Activated B cell treated with CpG ODN at 0.5 μM for 24 hours (primary cell): Measurements from ENCODE around the gene TOP2A. TPM values are rescaled to one million over a fixed set of nuclear protein-coding genes. Genes with fewer than 3 reads are reported as not detected.

Experiments
- ATAC-seq: fragments of 200-7000 bp; cut with Tn5 transposase; one replicate; pipeline ENCODE4 v1.10.0; 2021; ENCODE audit warnings: low read depth, mild to moderate bottlenecking, moderate library complexity
- CTCF ChIA-PET: fragments of 350-600 bp; sonication (Branson Sonifier 250); formaldehyde crosslinking; loops from one replicate; lab custom pipeline; 2021; ENCODE audit warnings: antibody characterized with exemption; lab: Charles Lee
- POLR2A ChIA-PET: fragments of 350-600 bp; sonication (Branson Sonifier 250); formaldehyde crosslinking; loops from one replicate; lab custom pipeline; 2021; ENCODE audit warnings: antibody characterized with exemption; lab: Charles Lee
- DNase-seq: peaks from one replicate; pipeline ENCODE4 v3.0.0; 2022
- H3K27ac Mint-ChIP-seq: one replicate; pipeline ENCODE4 v1.8.0; 2020; ENCODE audit warnings: mixed read lengths
- H3K27me3 Mint-ChIP-seq: one replicate; pipeline ENCODE4 v1.8.0; 2021; ENCODE audit warnings: mixed read lengths
- H3K36me3 Mint-ChIP-seq: one replicate; pipeline ENCODE4 v1.8.0; 2021; ENCODE audit warnings: low read depth, mixed read lengths
- H3K4me1 Mint-ChIP-seq: one replicate; pipeline ENCODE4 v1.8.0; 2021; ENCODE audit warnings: mixed read lengths
- H3K4me3 Mint-ChIP-seq: one replicate; pipeline ENCODE4 v1.8.0; 2020; ENCODE audit warnings: mild to moderate bottlenecking, mixed read lengths
- H3K9me3 Mint-ChIP-seq: one replicate; pipeline ENCODE4 v1.8.0; 2020; ENCODE audit warnings: mixed read lengths
- intact Hi-C: fragments of 100-400 bp; cut with micrococcal nuclease; formaldehyde crosslinking; loops from one replicate; pipeline ENCODE4 v1.15.1; 2024
- total RNA-seq: library from RNA; stranded (reverse); gene quantifications from 2 replicates; pipeline ENCODE4 v1.2.3, GENCODE V29; 2022
- TF ChIP-seq, protein P1 (sequence below): fragments of 200-600 bp; IDR thresholded peaks from one replicate; pipeline ENCODE4 v1.8.0; 2022; ENCODE audit warnings: antibody characterized with exemption, mild to moderate bottlenecking

TOP2A gene
- total RNA-seq, 1 donor from 2014 or later: 6.6 TPM

DNA sequence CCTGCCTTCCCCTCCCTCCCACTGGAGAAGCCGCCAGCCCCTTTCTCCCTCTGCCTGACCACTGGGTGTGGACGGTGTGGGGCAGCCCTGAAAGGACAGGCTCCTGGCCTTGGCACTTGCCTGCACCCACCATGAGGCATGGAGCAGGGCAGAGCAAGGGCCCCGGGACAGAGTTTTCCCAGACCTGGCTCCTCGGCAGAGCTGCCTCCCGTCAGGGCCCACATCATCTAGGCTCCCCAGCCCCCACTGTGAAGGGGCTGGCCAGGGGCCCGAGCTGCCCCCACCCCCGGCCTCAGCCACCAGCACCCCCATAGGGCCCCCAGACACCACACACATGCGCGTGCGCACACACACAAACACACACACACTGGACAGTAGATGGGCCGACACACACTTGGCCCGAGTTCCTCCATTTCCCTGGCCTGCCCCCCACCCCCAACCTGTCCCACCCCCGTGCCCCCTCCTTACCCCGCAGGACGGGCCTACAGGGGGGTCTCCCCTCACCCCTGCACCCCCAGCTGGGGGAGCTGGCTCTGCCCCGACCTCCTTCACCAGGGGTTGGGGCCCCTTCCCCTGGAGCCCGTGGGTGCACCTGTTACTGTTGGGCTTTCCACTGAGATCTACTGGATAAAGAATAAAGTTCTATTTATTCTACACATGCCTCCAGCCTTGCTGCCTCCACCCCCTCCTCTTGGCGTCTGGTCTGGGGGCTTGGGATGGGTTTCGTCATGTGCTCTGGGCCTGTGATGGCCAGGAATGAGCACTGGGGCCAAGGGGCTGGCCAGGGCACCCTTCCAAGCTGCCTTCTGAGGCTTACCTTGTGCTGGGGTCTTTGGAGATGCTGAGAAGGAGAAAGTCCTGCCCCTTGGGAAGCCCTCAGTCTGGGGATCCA, 60.5 kb downstream of the TOP2A start:
- Mint-ChIP-seq H3K27me3 (peaks cover 10% of the 10 kb centered on the region), H3K9me3 (no peaks in the 10 kb centered on the region), H3K4me1 (peaks cover 31% of the 10 kb centered on the region), H3K36me3 (peaks cover 34% of the 10 kb centered on the region), H3K4me3 (no peak overlapping the region), H3K27ac (no peak overlapping the region)
- intact Hi-C loops: loop anchor here (5.0 kb wide), 4 partner anchors 40 to 1290 kb away; no protein-coding TSS in a partner anchor
- POLR2A ChIA-PET: interaction anchor here (0.9 to 1.9 kb wide), 7 partner anchors 15 to 1309 kb away, joined by 3 to 5 read pairs (median 3); no protein-coding TSS in a partner anchor
- CTCF ChIA-PET: interaction anchor here (0.6 to 17.0 kb wide), 11 partner anchors 12 to 260 kb away, joined by 3 to 466 read pairs (median 4); partner anchors contain the start of gene RARA
- TF ChIP-seq, protein P1, sequence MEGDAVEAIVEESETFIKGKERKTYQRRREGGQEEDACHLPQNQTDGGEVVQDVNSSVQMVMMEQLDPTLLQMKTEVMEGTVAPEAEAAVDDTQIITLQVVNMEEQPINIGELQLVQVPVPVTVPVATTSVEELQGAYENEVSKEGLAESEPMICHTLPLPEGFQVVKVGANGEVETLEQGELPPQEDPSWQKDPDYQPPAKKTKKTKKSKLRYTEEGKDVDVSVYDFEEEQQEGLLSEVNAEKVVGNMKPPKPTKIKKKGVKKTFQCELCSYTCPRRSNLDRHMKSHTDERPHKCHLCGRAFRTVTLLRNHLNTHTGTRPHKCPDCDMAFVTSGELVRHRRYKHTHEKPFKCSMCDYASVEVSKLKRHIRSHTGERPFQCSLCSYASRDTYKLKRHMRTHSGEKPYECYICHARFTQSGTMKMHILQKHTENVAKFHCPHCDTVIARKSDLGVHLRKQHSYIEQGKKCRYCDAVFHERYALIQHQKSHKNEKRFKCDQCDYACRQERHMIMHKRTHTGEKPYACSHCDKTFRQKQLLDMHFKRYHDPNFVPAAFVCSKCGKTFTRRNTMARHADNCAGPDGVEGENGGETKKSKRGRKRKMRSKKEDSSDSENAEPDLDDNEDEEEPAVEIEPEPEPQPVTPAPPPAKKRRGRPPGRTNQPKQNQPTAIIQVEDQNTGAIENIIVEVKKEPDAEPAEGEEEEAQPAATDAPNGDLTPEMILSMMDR: no peak
- no peak for DNase-seq
- ATAC-seq: no peak

DNA sequence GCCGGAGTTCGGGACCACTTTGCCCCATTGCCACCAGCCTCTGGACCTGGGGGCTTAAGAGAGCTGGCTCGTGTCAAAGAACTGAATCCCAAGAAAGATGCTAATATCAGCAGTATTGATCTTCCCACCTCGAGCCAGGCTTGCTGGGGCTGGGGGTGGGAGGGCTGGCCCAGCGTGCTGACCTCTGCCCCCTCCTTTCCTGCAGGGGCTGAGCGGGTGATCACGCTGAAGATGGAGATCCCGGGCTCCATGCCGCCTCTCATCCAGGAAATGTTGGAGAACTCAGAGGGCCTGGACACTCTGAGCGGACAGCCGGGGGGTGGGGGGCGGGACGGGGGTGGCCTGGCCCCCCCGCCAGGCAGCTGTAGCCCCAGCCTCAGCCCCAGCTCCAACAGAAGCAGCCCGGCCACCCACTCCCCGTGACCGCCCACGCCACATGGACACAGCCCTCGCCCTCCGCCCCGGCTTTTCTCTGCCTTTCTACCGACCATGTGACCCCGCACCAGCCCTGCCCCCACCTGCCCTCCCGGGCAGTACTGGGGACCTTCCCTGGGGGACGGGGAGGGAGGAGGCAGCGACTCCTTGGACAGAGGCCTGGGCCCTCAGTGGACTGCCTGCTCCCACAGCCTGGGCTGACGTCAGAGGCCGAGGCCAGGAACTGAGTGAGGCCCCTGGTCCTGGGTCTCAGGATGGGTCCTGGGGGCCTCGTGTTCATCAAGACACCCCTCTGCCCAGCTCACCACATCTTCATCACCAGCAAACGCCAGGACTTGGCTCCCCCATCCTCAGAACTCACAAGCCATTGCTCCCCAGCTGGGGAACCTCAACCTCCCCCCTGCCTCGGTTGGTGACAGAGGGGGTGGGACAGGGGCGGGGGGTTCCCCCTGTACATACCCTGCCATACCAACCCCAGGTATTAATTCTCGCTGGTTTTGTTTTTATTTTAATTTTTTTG, 61.6 kb downstream of the TOP2A start:
- H3K9me3 Mint-ChIP-seq: no peaks in the 10 kb centered on the region
- H3K4me1 Mint-ChIP-seq: peaks cover 42% of the 10 kb centered on the region
- ChIA-PET POLR2A (interaction anchor here (0.9 to 5.3 kb wide), 7 partner anchors 14 to 58 kb away, joined by 3 to 32 read pairs (median 3); no protein-coding TSS in a partner anchor), CTCF (interaction anchor here (1.1 to 17.0 kb wide), 10 partner anchors 14 to 1310 kb away, joined by 3 to 466 read pairs (median 12); partner anchors contain the start of gene RARA)
- DNase-seq: no peak
- TF ChIP-seq, protein P1: no peak
- intact Hi-C loops: loop anchor here (1.0 to 5.0 kb wide), 6 partner anchors 15 to 1291 kb away; no protein-coding TSS in a partner anchor
- H3K36me3 Mint-ChIP-seq: peaks cover 42% of the 10 kb centered on the region
- no peak for ATAC-seq
- H3K4me3 Mint-ChIP-seq: no peak overlapping the region
- H3K27ac Mint-ChIP-seq: no peak overlapping the region
- H3K27me3 Mint-ChIP-seq: peaks cover 5% of the 10 kb centered on the region

DNA sequence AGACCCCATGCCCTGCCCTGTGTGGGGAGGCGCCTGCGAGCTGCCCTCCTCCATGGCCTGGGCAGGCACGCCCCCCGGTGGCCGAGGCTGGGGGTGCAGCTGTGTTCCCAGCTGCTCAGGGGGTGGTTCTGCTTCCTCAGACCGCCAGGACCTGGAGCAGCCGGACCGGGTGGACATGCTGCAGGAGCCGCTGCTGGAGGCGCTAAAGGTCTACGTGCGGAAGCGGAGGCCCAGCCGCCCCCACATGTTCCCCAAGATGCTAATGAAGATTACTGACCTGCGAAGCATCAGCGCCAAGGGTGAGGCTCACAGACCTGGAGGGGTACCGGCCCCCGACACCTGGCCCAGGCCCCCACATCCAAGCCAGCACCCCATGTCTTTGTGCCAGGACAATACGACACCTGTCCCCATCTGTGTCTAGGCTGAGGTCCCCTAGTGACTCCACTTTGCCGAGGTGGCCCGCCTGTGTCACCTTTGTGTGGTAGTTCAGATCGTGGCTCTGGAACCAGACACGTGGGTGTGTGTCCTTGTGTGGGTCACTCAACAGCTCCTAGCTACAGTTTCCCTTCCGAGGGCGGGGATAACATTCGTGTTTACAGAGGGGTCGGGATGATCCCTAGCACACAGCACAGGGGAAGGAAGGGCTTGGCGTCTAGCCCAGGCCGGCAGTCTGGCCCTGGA, 62.4 kb downstream of the TOP2A start:
- TF ChIP-seq, protein P1: peak; percentile 53
- intact Hi-C loops: loop anchor here (1.0 to 5.0 kb wide), 6 partner anchors 14 to 1292 kb away; no protein-coding TSS in a partner anchor
- DNase-seq: peak; percentile 86
- H3K4me3 Mint-ChIP-seq: no peak overlapping the region
- peaks cover 45% of the 10 kb centered on the region for H3K36me3 Mint-ChIP-seq
- H3K4me1 Mint-ChIP-seq: peaks cover 44% of the 10 kb centered on the region
- POLR2A ChIA-PET: interaction anchor here (0.6 to 5.3 kb wide), 14 partner anchors 12 to 178 kb away, joined by 3 to 32 read pairs (median 6); no protein-coding TSS in a partner anchor
- CTCF ChIA-PET: interaction anchor here (0.6 to 17.0 kb wide), 26 partner anchors 9 to 1311 kb away, joined by 3 to 466 read pairs (median 4); partner anchors contain the start of genes RARA and TOP2A
- H3K27me3 Mint-ChIP-seq: no peaks in the 10 kb centered on the region
- no peaks in the 10 kb centered on the region for H3K9me3 Mint-ChIP-seq
- peak; percentile 78 for ATAC-seq
- peak overlapping the region; percentile 59 for H3K27ac Mint-ChIP-seq

DNA sequence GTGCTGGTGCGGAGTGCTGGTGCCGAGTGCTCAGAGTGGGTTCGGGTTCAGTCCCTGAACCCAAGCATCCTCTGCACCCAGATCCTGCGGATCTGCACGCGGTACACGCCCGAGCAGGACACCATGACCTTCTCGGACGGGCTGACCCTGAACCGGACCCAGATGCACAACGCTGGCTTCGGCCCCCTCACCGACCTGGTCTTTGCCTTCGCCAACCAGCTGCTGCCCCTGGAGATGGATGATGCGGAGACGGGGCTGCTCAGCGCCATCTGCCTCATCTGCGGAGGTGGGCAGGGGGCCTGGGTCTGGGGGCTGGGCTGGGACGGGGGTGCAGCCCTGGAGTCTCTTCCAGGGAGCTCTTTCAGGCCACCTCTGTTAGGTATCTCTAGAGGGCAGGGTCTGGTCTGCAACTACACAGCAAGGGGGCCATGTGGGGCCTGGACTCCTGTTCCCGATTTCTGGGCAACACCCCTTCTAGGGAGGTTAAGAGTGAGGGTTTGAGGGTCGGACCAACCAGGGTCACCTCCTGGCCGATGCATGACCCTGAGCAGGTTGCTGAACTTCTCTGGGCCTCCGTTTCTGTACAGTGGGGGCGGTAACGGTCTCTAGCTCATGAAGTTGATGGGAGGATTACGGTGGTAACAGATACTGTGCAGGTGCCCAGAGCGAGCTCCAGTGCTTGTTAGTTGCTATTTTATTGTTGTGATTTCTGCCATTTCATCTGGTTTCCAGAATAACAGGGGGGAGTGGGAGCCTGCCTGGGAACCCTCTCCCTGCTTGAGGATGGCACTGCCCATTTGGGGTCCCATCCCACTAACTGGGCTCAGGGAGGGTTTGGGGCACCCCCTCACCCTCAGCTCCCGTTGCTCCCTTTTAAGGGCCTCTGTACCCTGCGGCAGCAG, 63.2 kb downstream of the TOP2A start:
- H3K36me3 Mint-ChIP-seq: peaks cover 53% of the 10 kb centered on the region
- DNase-seq: no peak

More for the DNA sequence above, 63.2 kb downstream of the TOP2A start:
- H3K4me1 Mint-ChIP-seq: peaks cover 47% of the 10 kb centered on the region
- H3K27ac Mint-ChIP-seq: no peak overlapping the region
- TF ChIP-seq, protein P1: no peak
- POLR2A ChIA-PET: interaction anchor here (0.6 to 5.3 kb wide), 13 partner anchors 11 to 179 kb away, joined by 3 to 32 read pairs (median 6); no protein-coding TSS in a partner anchor
- H3K9me3 Mint-ChIP-seq: no peaks in the 10 kb centered on the region
- CTCF ChIA-PET: interaction anchor here (0.6 to 17.0 kb wide), 23 partner anchors 9 to 1312 kb away, joined by 3 to 466 read pairs (median 5); partner anchors contain the start of genes RARA and TOP2A
- ATAC-seq: no peak
- intact Hi-C loops: loop anchor here (1.0 to 5.0 kb wide), 6 partner anchors 13 to 1293 kb away; no protein-coding TSS in a partner anchor
- no peaks in the 10 kb centered on the region for H3K27me3 Mint-ChIP-seq
- no peak overlapping the region for H3K4me3 Mint-ChIP-seq
